Fibroblast of peridontal ligament (primary cell): Measurements from ENCODE around the gene SYP.

Source experiments
- DNase-seq: peaks from one replicate; pipeline ENCODE4 v3.0.0-alpha.2; 2010; ENCODE audit errors: extremely low read depth

SYP gene

DNA sequence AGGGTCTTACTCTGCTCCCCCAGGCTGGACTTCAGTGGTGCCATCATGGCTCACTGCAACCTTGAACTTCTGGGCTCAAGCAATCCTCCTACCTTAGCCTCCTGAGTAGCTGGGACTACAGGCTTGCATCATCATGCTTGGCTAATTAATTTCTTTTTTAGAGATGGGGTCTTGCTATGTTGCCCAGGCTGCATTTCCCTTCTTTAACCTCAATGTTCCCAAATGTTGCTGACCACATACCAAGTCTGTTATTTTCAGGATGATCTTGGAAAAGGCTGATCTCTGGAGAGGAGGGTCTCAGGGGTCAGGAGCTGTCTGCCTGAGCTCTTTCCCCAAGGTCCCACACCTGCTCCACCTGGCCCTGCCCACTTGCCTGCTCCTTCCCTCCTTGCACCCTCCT, 20.1 kb upstream of the SYP start:
- DNase-seq = no peak

DNA sequence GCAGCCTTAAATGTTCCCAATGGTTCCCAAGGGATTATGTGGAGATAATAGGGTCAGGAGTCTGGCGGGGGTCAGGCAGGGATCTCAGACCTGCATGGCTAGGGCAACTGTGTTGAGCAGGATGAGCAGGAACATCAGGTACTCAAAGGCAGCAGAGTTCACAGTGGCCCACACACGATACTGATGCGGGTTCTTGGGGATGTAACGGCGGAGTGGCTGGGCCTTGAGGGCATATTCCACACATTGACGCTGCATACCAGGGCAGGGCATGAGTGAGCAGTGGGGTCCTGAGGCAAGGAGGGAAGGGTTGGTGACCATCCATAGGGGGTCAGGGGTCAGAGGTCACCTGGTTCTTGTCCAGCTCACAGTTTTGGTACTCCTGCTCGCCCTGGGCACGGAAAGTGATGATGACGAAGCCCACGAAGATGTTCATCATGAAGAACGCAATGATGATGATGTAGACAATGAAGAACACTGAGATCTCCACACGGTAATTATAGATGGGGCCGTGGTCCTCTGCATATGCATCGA, 15.1 kb upstream of the SYP start:
- no peak for DNase-seq

DNA sequence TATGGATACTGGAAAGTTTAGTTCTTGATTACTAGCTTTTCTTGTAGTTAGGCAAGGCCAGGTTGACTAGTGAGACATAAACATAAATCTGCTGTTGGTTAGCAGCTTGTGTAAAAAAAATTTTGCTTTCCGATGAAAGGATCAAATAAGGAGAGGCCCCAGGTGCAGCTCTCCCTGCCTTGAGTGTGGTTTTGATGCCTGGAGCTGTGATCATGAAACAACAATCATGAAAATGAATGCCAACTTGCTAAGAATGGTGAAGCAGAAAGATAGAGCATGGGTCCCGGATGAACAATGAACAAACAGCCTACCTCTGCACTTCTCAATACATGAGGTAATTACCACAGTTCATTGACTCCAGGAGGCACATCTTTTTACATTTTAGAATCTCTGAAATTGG, 14.4 kb upstream of the SYP start:
- DNase-seq = no peak

DNA sequence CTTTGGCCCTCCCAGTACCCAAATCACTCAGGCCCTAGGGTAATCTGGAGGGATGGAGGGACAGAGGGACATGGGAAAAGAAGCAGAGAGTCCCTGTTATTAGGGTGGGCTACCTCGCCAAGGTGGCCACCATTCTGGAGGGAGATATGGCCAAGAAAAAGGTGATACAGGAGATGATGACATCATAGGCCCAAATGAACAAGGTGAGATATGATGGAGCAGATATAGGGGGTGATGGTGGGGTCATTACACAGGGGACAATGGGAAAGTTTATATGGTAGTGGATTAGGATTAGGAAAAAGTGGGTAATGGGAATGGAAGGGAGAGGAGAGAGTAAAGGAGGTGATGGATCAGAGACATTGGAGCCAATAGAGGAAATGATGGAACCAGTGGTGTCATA, 12.9 kb upstream of the SYP start:
- no peak for DNase-seq

DNA sequence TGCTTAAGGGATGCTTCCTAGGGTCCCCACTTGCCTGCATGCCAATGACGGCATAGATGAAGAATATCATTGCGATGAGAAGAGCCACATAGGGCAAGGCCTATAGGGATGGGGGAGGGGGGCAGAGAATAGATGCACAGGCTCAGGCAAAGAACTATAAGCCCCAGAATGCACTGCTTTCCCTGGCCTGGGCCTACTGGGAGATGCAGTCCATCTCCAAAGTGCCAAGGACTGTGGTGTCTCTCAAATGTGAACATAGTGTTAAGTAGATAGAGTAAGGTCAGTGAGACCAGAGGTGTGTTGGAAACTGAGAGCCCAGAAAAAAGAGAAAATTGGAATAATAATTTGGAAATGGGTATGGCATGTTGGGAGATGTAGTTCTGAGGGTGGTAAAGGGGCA, 12.2 kb upstream of the SYP start:
- DNase-seq = no peak

DNA sequence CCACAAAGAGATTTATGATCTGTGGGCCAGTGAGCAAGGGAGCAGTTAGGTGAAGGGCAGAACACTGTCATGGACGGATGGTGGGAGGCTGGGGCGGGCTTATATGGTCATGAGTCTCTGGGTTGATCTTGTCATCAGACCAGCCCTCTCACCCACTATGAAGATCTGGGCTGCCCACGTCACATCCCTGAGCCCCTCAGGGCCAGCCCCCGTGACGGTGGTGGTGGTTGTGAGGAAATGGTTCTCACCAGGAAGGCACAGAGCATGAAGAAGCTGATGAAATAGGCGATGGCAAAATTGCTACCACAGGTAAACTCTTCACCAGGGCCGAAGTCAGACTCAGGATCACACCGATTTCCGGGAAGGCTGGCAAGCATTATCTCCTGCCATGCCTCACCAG, 11.1 kb upstream of the SYP start:
- DNase-seq = no peak

DNA sequence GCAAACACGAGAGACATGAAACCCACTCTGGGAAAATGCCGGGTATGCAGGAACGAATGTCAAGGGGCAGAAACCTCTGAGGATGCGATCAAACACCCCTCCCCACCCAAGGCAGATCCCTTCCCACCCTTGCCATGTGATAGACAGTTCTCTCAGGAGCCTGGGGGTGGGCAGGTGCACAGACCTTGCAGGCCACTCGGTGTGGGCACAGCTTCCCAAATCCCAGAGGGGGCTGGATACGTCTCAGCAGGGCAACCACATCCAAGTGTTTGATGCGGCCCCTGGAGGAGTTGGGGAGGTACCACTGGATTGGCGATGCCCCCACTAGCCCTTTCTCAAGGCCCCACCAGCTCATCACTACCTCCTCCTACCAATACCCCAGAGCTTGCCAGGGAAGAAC, 10.4 kb upstream of the SYP start:
- no peak for DNase-seq

DNA sequence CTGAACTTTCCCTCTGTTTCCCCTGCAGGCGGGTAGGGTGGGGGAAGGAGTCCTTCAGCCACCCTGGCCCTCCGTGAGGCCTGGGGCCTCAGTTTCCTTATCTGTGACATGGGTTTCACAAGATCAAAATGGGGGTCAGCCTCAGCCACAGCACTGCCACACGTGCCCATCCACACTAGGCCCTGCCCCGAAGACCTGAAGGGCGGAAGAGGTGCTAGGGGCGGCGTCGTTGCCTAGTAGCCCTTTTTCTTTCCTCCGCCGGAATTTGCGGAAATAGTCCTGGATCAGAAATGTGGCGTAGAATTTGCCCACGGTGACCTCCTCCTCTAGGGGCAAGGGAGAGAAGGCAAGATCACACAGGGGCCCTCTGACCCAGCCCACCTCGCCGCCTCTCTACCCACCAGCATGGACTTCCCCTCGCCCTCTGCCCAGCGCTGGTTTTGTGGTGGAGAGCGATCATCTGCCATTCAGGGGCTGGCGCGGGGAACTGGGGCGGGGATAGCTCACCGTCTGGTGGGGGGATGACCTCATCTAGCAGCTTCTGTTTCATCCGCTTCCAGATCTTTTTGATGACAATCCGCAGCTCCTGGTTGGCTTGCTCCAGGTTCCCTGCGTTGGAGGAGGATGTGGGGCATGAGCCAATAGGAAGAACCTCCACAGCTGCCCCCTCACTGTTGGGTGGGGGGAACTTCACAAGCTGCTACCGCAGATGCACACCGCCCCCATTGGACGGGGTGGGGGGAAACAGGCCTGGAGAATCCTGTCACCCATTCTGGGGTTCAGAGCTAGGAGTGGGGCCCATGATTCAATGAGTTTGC, 9.7 kb upstream of the SYP start:
- DNase-seq = no peak

DNA sequence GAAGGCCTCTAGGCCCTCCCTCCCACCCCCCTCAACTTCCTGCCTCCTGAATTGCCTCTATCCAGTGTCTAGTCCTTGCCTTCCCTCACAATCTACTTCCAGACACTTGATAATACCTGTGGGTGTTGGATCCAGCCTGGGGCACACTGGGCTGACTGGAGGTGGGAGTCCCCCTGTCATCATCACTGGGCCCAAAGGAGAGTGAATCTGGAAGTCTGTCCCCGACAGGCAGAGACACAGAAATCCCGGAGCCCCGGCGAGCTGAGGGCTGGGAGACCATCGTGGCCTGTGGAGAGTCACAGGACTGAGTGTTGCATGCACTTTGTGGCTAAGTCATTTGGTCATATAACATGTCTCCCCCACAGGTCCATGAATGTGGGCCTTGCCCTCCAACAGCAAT, 8.4 kb upstream of the SYP start:
- DNase-seq = no peak

DNA sequence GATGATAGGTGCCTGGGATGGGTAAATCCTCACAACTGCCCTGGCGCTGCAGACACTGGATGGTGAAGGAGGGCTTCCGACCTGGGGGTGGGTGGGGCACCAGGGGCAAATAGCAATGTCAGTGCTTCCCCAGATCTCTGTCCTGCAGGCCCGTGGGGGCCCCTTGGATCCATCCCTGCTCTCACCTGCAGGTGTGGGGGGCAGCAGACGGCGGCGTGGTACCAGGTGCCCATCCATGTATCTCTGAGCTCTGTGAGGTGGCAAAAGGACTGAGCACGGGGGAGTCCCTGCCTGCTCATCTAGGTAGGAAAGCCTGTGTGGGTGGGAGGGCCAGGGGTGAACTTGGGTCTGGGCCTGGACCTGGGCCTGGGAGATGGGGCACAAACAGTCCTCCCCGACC, 6.5 kb upstream of the SYP start:
- DNase-seq = no peak

DNA sequence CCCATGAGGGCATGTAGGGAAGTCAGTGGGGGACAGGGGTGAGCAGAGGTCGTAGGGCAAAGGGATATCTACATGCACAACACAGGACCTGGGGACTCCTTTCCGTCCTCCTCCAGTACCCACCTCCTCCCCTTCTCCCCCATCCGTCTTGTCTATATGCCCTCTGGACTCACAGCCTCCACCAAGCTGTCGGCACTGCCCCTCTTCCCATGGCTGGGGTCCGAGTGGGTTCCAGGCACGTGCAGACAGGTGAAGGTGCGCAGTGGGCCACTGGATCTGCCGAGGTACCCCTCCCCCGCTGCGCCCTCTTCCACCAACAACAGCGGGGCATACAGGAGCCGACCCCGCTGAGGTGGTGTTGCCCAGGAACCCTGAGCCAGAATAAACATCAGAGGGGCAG, 5.5 kb upstream of the SYP start:
- no peak for DNase-seq

DNA sequence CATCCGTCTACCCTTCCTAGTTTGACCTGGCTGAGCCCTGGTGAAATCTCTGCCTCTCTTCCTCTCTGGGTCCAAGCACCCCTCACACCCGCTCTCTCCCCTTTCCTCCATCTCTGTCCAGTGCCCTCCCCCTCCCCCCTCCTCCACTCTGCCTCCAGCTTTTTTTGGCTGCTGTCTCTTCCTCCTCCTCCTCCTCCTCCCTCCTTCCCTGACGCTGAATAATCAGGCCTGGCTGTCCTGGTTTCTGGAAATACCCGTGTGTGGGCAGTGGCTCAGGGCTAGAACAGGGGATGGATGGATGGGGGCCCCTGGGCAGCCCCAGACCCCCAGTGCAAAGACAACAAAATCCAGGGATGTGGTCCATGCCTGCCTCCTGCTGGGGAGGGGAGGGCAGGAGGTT, 4.7 kb upstream of the SYP start:
- DNase-seq = no peak

DNA sequence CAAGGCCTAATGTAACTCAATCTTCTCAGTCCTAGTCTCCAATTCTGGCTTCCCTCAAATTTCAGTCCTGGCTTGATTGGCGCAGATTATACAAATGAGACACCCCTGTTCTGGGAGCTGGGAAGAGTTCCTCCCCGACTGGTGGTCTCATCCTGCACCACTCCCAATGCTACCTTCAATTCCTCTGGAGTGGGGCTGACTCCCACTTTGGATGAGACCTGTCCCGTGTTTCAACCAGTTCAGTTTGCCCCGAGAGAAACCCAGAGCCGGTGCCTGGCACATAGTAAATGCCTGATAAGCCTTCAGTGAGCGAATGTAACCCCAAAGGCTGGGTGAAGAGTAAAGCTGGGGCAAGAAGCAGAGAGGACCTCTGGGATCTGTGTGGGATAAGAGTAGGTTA, 4.0 kb upstream of the SYP start:
- no peak for DNase-seq

DNA sequence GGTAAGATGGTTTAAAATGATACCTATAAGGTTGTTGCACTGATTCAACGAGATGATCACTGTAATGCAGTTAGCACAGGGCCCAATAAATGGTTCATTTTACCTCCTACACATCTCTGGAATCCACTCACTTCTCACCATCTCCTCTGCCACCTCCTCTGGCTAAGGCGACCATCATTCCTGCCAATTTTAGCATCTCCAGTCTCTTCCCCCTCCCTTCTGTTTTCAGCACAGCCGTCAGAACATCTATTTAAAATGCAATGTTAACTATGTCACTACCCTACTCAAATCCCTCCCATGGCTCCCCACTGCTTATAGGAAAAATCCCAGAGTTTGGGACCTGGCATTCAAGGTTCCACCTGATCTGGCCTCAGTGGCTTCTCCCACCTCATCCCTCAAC, 3.5 kb upstream of the SYP start:
- DNase-seq = no peak

DNA sequence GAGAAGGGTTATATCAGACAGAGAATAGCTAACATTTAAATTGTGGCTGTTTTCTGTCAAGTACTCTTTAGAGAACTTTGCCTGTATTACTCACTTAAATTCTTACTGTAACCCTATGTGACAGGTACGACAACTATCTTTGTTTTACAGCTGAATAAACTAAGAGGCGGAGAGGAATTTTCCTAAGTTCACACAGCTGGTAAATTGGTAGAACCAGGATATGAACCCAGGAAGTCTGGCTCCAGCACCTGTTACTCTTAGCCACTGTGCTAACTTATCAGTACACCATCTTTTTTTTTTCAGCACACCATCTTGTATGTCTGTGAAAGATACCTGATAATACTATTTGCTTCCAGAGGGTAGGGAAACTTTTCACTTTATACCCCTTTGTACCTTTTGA, 2.0 kb upstream of the SYP start:
- DNase-seq = no peak

DNA sequence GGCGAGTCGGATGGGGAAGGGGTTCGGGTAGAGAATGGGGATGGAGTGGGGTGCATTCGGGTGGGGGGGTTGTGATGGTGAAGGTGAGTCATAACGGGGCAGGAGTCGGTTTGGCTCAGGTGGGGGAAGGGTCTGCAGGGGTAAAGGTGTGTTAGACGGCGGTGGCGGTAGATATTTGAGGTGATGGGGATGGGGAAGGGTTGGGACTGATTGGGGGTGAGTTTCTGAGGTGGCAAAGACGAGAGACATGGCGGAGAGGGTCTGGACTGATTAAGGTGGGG, 738 bp downstream of the SYP start:
- DNase-seq = no peak

DNA sequence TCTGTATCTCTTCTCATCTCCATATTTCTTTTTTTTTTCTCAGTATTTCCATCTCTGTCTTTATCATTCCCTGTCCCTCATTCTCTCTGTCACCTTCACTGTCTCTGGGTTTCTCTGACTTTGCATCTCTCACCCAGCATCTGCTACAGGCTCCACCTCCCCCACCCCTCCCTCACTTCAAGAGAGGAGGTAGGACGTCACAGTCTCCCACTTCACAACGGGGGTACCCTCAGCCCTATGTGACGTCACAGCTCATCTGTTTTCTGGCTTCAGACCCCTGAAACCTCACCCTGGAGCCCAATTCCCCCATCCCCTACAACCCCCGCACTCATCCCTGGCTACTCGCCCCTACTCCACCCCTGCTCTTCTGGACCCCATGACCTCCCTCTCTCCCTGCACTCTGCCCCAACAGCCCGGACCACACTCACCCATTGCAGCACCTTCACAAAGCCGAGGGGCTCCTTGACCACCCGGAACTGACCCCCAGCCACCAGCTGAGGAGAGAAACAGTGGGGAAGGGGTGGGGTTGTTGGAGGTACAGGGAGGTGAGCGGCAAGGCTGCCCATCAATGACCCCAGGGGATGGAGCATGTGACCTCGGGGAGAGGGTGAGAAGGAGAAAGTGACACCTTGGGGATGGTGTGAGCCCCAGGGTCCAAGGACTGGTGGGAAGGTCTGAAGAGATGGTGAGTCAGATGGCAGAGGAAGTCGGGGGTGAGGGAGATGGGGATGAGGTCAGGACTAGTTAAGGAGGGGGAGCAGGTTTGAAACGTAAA, 1.3 kb downstream of the SYP start:
- no peak for DNase-seq

DNA sequence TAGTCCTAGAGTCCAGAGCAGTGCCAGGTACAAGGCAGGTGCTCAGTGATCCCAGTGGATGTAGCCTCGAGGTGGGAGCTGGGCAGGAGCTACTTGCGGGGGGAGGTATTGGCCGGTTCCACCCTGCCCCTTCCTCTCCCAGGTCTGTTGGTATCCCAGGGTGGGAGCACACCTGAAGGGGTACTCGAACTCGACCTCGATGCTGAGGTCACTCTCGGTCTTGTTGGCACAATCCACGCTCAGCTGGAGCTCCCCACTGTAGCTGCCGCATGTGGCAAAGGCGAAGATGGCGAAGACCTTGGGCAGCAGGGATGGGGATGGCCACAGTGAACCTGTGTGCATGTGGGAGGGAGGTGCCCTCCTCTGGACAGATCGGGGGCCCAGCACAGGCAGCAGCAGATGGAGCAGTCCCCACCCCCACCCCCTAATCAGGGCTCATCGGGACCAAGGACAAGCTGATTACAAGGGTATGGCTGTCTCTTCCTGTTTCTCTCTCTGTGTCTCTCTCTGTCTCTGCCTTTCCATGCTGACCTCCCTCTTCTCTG, 2.4 kb downstream of the SYP start:
- DNase-seq = no peak

DNA sequence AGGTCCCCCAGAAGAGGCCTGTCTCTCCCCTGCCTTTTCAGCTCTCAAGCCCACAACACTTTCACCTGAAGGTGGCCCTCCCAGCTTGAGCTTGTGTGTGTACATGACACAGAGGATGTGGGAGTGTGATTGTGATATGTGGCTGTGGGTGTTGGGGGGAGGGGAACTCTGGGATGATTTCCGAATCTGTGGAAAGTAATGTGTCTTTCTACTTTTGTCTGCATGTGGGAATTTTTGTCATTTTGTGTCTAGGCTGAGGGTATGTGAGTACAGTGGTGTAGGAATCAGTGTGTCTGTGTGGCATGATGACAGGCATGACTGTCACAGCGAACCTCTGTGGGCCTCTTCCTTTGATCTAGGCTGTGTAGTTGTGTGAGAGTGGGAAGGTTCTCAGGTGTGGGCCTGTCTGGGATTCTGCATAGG, 6.4 kb downstream of the SYP start:
- no peak for DNase-seq

DNA sequence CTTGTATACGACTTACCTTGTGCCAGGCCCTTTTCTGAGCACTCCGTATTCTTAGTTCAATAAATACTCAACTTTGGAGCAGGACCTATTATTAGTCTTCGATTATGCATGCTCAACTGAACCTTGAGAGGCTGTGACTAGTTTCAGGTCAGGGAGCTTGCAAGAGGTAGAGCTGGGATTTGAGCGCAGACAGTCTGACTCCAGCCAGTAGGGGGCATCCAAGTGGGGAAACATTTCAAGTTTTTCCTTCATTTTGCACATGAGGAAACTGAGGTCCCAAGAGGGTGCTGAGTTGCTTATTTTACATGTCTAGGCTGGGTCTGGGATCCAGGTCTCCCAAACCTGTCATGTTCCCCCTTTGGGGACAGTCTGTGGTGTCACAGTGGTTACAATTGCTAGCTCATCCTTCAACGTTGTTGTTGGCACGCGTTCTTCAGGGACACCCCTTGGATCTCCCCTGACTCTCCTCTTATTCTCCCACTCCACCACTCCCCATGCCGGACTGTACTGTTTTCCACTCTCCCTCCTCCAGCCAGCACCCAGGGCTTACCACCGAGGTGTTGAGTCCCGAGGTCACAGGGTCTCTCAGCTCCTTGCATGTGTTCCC, 7.2 kb downstream of the SYP start:
- DNase-seq = peak; percentile 38

DNA sequence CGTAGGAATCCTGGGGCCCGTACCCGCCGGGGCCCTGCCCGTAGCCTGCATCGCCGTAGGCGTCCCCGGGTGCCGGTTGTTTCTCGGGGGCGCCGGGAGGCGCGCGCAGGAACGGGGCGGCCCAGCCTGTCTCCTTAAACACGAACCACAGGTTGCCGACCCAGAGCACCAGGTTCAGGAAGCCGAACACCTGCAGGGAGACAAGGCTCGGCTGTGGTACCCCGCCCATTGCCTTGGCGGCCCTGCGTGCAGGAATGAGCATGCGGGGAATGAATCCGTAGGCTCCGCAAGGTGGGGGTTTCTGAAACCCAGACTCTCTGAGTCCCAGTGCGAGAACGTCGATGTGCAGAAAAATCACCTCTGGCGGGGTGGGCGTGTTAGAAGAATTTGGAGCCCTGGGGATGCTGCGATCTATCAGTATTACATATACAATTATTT, 8.4 kb downstream of the SYP start:
- DNase-seq = no peak

DNA sequence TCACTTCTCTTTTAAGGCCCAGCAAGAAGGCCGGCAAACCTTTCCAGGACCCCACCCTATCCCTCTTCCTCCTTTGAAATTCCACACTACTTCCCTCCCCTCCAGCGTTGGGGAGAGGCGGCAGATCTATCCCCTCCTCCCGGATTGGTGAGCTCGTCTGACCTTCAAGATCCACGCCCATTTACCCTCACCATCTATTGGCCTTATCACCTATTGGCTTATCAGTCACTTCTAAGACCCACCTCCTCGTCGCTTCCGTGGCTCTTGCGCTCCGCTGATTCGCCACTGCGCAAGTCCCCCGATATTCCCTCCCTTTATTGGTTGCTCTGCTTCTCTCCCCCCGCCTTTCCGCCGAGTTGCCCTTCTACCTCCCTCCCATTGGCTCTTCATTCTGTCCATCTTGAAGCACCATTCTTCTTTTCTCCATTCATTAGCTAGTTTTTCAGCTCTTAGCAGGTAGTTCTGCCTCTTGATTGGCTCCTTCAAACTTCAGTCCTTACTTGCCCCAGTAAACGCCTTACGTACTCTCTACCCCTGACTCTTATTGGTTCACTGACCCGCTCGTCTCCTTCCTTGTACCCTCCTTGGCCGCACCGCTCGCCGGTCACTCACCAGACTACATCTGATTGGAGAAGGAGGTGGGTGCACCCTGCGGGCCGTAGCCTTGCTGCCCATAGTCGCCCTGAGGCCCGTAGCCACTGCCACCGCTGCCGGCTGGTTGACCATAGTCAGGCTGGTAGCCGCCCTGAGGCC, 9.0 kb downstream of the SYP start:
- peak; percentile 99 for DNase-seq
